B cell (primary cell): ENCODE results near the gene ITFG2. TPM values are rescaled to one million over a fixed set of nuclear protein-coding genes. Genes with fewer than 3 reads are reported as not detected.

ENCODE experiments used
- ATAC-seq: fragments of 200-7000 bp; cut with Tn5 transposase; one replicate; pipeline ENCODE4 v1.10.0; 2021; ENCODE audit warnings: low read depth, mild to moderate bottlenecking, moderate number of reproducible peaks, moderate library complexity
- CTCF ChIA-PET: fragments of 350-600 bp; sonication (Branson Sonifier 250); formaldehyde crosslinking; loops from one replicate; lab custom pipeline; 2021; ENCODE audit warnings: antibody characterized with exemption, inconsistent platforms; lab: Charles Lee
- POLR2A ChIA-PET: fragments of 350-600 bp; sonication (Branson Sonifier 250); formaldehyde crosslinking; loops from one replicate; lab custom pipeline; 2021; ENCODE audit warnings: antibody characterized with exemption; lab: Charles Lee
- DNase-seq: peaks from one replicate; pipeline ENCODE4 v3.0.0; 2013
- H2AFZ ChIP-seq: 2 replicates; pipeline ENCODE4 v1.6.1; 2012; ENCODE audit warnings: mild to moderate bottlenecking, low read depth, low read length; ENCODE audit not compliant: insufficient read depth, poor library complexity, severe bottlenecking
- H3K27ac ChIP-seq, 2 donors: 1 replicate in 1 of 2; 2 replicates in 1 of 2; pipeline ENCODE4 v1.5.1; 2012 to 2013; ENCODE audit warnings: low read length in 2 of 2, mild to moderate bottlenecking in 2 of 2, moderate library complexity in 1 of 2
- H3K27me3 ChIP-seq, 4 experiments: fragments of 200-600 bp in 1 of 4; sonication (generic) in 1 of 4; replicated peaks in 1 of 4; 1 replicate in 2 of 4; 2 replicates in 2 of 4; pipeline versions ENCODE4 v1.6.1 to v1.7.0; 2013 to 2016; ENCODE audit warnings: low read length in 3 of 4, mild to moderate bottlenecking in 2 of 4, mixed read lengths in 1 of 4, moderate library complexity in 1 of 4; ENCODE audit not compliant: insufficient read depth in 4 of 4, control insufficient read depth in 3 of 4; ENCODE audit errors: control extremely low read depth in 1 of 4
- H3K36me3 ChIP-seq, 2 experiments: replicated peaks in 1 of 2; 1 replicate in 1 of 2; 2 replicates in 1 of 2; pipeline versions ENCODE4 v1.6.1 to v1.7.1; 2013; ENCODE audit warnings: low read length in 1 of 2; ENCODE audit not compliant: insufficient read depth in 2 of 2, control insufficient read depth in 1 of 2; ENCODE audit errors: control extremely low read depth in 1 of 2, extremely low read depth in 1 of 2
- H3K4me1 ChIP-seq, 2 donors: fragments of 200-600 bp in 1 of 2; sonication (generic) in 1 of 2; 1 replicate in 1 of 2; 2 replicates in 1 of 2; pipeline versions ENCODE4 v1.5.1 to v1.6.1; 2013 to 2017; ENCODE audit warnings: low read length in 2 of 2; ENCODE audit not compliant: control insufficient read depth in 2 of 2, insufficient read depth in 2 of 2
- H3K4me2 ChIP-seq: replicated peaks from 2 replicates; pipeline ENCODE3; 2012; ENCODE audit warnings: mild to moderate bottlenecking, low read depth, low read length; ENCODE audit not compliant: poor library complexity, severe bottlenecking
- H3K4me3 ChIP-seq, 5 experiments: fragments of 200-600 bp in 1 of 5; sonication (generic) in 1 of 5; 1 replicate in 3 of 5; 2 replicates in 2 of 5; pipeline versions ENCODE4 v1.5.1 to v1.7.0; 2011 to 2016; ENCODE audit warnings: low read length in 4 of 5, mild to moderate bottlenecking in 4 of 5, low read depth in 2 of 5, control low read depth in 1 of 5, moderate library complexity in 1 of 5; ENCODE audit not compliant: insufficient read depth in 1 of 5; ENCODE audit errors: control extremely low read depth in 1 of 5, extremely low read depth in 1 of 5
- H3K79me2 ChIP-seq: fragments of 200-600 bp; sonication (generic); one replicate; pipeline ENCODE4 v1.6.0; 2016; ENCODE audit warnings: low read length; ENCODE audit not compliant: control insufficient read depth, insufficient read depth
- H3K9ac ChIP-seq: fragments of 200-600 bp; sonication (generic); 2 replicates; pipeline ENCODE4 v1.6.1; 2017; ENCODE audit warnings: mild to moderate bottlenecking, low read length, moderate library complexity
- H3K9me3 ChIP-seq, 3 donors: one replicate each; pipeline versions ENCODE4 v1.6.1 to v1.7.1; 2013; ENCODE audit warnings: low read length in 2 of 3; ENCODE audit not compliant: control insufficient read depth in 2 of 3, insufficient read depth in 1 of 3; ENCODE audit errors: control extremely low read depth in 1 of 3
- H4K20me1 ChIP-seq: 2 replicates; pipeline ENCODE4 v1.6.0; 2012; ENCODE audit warnings: mild to moderate bottlenecking, low read length; ENCODE audit not compliant: insufficient read depth, control insufficient read depth, poor library complexity, severe bottlenecking
- H3K27ac Mint-ChIP-seq: one replicate; pipeline ENCODE4 v1.8.0; 2021; ENCODE audit warnings: mixed read lengths
- H3K27me3 Mint-ChIP-seq: one replicate; pipeline ENCODE4 v1.8.0; 2021; ENCODE audit warnings: mixed read lengths
- H3K4me1 Mint-ChIP-seq: one replicate; pipeline ENCODE4 v1.8.0; 2021; ENCODE audit warnings: mixed read lengths
- H3K4me3 Mint-ChIP-seq: one replicate; pipeline ENCODE4 v1.8.0; 2021; ENCODE audit warnings: mixed read lengths
- H3K9me3 Mint-ChIP-seq: one replicate; pipeline ENCODE4 v1.8.0; 2022; ENCODE audit warnings: mixed read lengths; ENCODE audit not compliant: insufficient read depth
- CTCF ChIP-seq: fragments of 200-600 bp; IDR thresholded peaks from one replicate; pipeline ENCODE4 v1.8.0; 2022; ENCODE audit warnings: antibody characterized with exemption, mild to moderate bottlenecking
- EZH2 ChIP-seq: IDR thresholded peaks from 2 replicates; pipeline ENCODE4 v1.6.1; 2012; ENCODE audit warnings: borderline replicate concordance, low read depth, mild to moderate bottlenecking, moderate library complexity, low read length; ENCODE audit not compliant: insufficient read depth, poor library complexity, severe bottlenecking
- WGBS: methylation state at CpG from one replicate; pipeline ENCODE4 v1.1.5; 2013; ENCODE audit warnings: missing lambda C conversion rate; ENCODE audit not compliant: insufficient coverage; 5-methylcytosine and 5-hydroxymethylcytosine counted together
- intact Hi-C: fragments of 100-400 bp; cut with micrococcal nuclease; formaldehyde crosslinking; loops from one replicate; pipeline ENCODE4 v1.10.0; 2022
- polyA plus RNA-seq: library from polyadenylated mRNA; depleted of rRNA; stranded (reverse); fragments of >200 nt; gene quantifications from 2 replicates; pipeline ENCODE4 v1.2.3, GENCODE V29; 2012
- total RNA-seq, 2 donors: library from RNA; stranded (reverse); fragments of 120-200 nt in 1 of 2; gene quantifications; 1 replicate in 1 of 2; 2 replicates in 1 of 2; pipeline versions ENCODE4 v1.2.3 to v1.2.4, GENCODE V29; 2013 to 2022

Gene ITFG2
- total and polyA plus RNA-seq, 2 donors (not counting 1 experiment from before 2014, with no cell fraction given), result 88.2 to 137 TPM

GRCh38 chr12:2833810-2834209, 21.3 kb downstream of the ITFG2 start:
- CTCF ChIA-PET, result interaction anchor here (1.2 kb wide), 1 partner anchor 11 kb away, joined by 3 read pairs; no protein-coding TSS in a partner anchor
- intact Hi-C loops, result no loop called here
- Histone ChIP-seq H4K20me1 (no peaks in the 10 kb centered on the region), H3K27me3 (peaks cover 0 to 3% (median 0%) of the 10 kb centered on the region in 4 experiments), H3K4me2 (no peak overlapping the region), H3K36me3 (peaks cover 0 to 8% of the 10 kb centered on the region in 2 experiments), H3K79me2 (no peaks in the 10 kb centered on the region), H3K4me1 (no peaks in the 10 kb centered on the region), H3K9me3 (no peaks in the 10 kb centered on the region), H3K27ac (no peak overlapping the region), H3K4me3 (no peak overlapping the region), H2AFZ (no peak overlapping the region), H3K9ac (no peak overlapping the region)
- no peaks in the 10 kb centered on the region for H3K27me3 Mint-ChIP-seq
- 98% methylated on average over 4 of the region's 9 CpGs for WGBS
- H3K4me1 Mint-ChIP-seq, result peaks cover 3% of the 10 kb centered on the region
- no peak overlapping the region for H3K27ac Mint-ChIP-seq
- ATAC-seq (no peak), DNase-seq (no peak)
- TF ChIP-seq EZH2 (no peak), CTCF (no peak)
- H3K4me3 Mint-ChIP-seq, result no peak overlapping the region
- POLR2A ChIA-PET, result no interaction called here
- H3K9me3 Mint-ChIP-seq, result no peaks in the 10 kb centered on the region

- no peak within 1 kb of the TSS for H3K9ac ChIP-seq
- no peak within 1 kb of the TSS for H3K4me3 Mint-ChIP-seq
- H3K36me3 ChIP-seq, result peaks cover 0 to 18% of the 10 kb centered on the region in 2 experiments
- peaks cover 3% of the 10 kb centered on the region for H3K4me1 Mint-ChIP-seq
- H3K79me2 ChIP-seq, result no peaks in the 10 kb centered on the region
- ATAC-seq (no peak), DNase-seq (no peak)
- H3K27me3 Mint-ChIP-seq, result no peaks in the 10 kb centered on the region
- H3K9me3 ChIP-seq, result no peaks in the 10 kb centered on the region
- H3K4me3 ChIP-seq, result no peak within 1 kb of the TSS
- H3K27me3 ChIP-seq, result peaks cover 0 to 3% (median 0%) of the 10 kb centered on the region in 4 experiments
- H3K4me1 ChIP-seq, result no peaks in the 10 kb centered on the region
- H3K27ac Mint-ChIP-seq, result no peak within 1 kb of the TSS
- no peak within 1 kb of the TSS for H2AFZ ChIP-seq
- no peak within 1 kb of the TSS for H3K27ac ChIP-seq
- H3K9me3 Mint-ChIP-seq, result no peaks in the 10 kb centered on the region
- H4K20me1 ChIP-seq, result no peaks in the 10 kb centered on the region
- CTCF ChIA-PET, result no interaction called here
- TF ChIP-seq CTCF, result no peak
- no peak for TF ChIP-seq EZH2
- H3K4me2 ChIP-seq, result no peak within 1 kb of the TSS
- 46% methylated on average over 32 of the region's 32 CpGs for WGBS
- intact Hi-C loops, result no loop called here
- POLR2A ChIA-PET, result no interaction called here
Observed at GRCh38 chr12:2834581-2835491, 22.4 kb downstream of the ITFG2 start, which contains the start of gene NRIP2. Gene NRIP2 (minus strand): TSS chr12:2835035. CDS start chr12:2834983, 52 bp downstream.
